ENCODE data around the gene TGFBR3L. TPM values are rescaled to one million over a fixed set of nuclear protein-coding genes. Genes with fewer than 3 reads are reported as not detected.

The TGFBR3L gene
- total and polyA plus RNA-seq, 4 experiments from 2014 or later, result 0.93 to 1.00 TPM; not detected in 2

DNA sequence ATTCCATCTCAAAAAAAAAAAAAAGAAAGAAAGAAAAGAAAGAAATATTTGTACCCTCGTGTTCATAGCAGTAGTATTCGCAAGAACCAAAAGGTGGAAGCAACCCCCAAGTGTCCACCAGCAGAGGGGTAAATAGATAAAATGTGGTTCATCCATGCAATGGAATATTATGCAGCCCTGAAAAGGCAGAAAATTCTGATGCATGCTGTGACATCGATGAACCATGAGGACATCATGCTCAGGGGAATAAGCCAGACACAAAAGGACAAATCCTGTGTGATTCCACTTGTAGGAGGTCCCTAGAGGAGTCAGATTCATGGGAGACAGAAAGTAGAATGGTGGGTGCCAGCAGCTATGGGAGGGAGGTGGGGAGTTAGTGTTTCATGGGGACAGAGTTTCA, 32.7 kb upstream of the TGFBR3L start:
- no peak for DNase-seq
- Mint-ChIP-seq H3K4me3 (no peak overlapping the region), H3K27ac (no peak overlapping the region), H3K9me3 (no peaks in the 10 kb centered on the region), H3K27me3 (peaks cover 0 to 2% of the 10 kb centered on the region in 2 donors), H3K4me1 (no peaks in the 10 kb centered on the region), H3K36me3 (no peaks in the 10 kb centered on the region)
- H3K4me1 ChIP-seq (ENCODE audit: insufficient read depth, low read length), result no peaks in the 10 kb centered on the region
- intact Hi-C loops (cut with micrococcal nuclease), result no loop called here
- H3K9me3 ChIP-seq (ENCODE audit: control insufficient read depth in 1 of 2, low read length in 2 of 2), result no peaks in the 10 kb centered on the region
- ChIA-PET POLR2A (ENCODE audit: partially characterized antibody) (interaction anchor here (1.2 kb wide), 1 partner anchor 13 kb away, joined by 3 read pairs; no protein-coding TSS in a partner anchor), CTCF (ENCODE audit: partially characterized antibody) (interaction anchor here (0.7 to 3.3 kb wide), 2 partner anchors 13 to 22 kb away, joined by 3 to 19 read pairs; partner anchors contain the start of gene MAP2K7)
- H3K4me3 ChIP-seq (ENCODE audit: low read length in 2 of 2), result no peak overlapping the region
- no peak overlapping the region for H3K27ac ChIP-seq (ENCODE audit: low read depth, low read length)
- H3K27me3 ChIP-seq (ENCODE audit: insufficient read depth, low read length), result no peaks in the 10 kb centered on the region
- no peaks in the 10 kb centered on the region for H3K36me3 ChIP-seq (ENCODE audit: insufficient read depth, low read length)

DNA sequence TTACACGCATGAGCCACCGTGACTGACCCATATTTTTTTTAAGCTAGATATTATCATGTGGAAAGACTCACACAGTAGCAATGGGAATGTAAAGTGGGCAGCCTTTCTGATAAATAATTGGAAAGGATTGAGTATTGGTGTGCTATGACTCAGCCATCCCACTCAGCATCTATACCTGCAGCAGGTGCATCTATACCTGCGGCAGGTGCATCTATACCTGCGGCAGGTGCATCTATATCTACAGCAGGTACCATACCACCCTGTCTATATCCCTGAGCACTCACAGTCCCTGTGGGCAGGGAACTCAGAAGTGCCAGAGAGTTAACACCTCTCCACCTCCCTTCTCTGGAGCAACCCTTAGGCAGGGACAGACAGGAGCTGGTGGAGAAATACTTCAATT, 31.5 kb upstream of the TGFBR3L start:
- DNase-seq, result no peak
- intact Hi-C loops (cut with micrococcal nuclease), result no loop called here
- CTCF ChIA-PET (ENCODE audit: partially characterized antibody), result interaction anchor here (3.3 kb wide), 1 partner anchor 14 kb away, joined by 19 read pairs; no protein-coding TSS in a partner anchor
- Mint-ChIP-seq H3K27me3 (no peaks in the 10 kb centered on the region), H3K36me3 (no peaks in the 10 kb centered on the region), H3K4me1 (no peaks in the 10 kb centered on the region), H3K27ac (no peak overlapping the region), H3K4me3 (no peak overlapping the region), H3K9me3 (no peaks in the 10 kb centered on the region)
- POLR2A ChIA-PET (ENCODE audit: partially characterized antibody), result no interaction called here
- no peaks in the 10 kb centered on the region for H3K27me3 ChIP-seq (ENCODE audit: insufficient read depth, low read length)
- no peaks in the 10 kb centered on the region for H3K36me3 ChIP-seq (ENCODE audit: insufficient read depth, low read length)
- H3K4me3 ChIP-seq (ENCODE audit: low read length in 2 of 2), result no peak overlapping the region
- no peaks in the 10 kb centered on the region for H3K4me1 ChIP-seq (ENCODE audit: insufficient read depth, low read length)
- H3K27ac ChIP-seq (ENCODE audit: low read depth, low read length), result no peak overlapping the region
- no peaks in the 10 kb centered on the region for H3K9me3 ChIP-seq (ENCODE audit: control insufficient read depth in 1 of 2, low read length in 2 of 2)

DNA sequence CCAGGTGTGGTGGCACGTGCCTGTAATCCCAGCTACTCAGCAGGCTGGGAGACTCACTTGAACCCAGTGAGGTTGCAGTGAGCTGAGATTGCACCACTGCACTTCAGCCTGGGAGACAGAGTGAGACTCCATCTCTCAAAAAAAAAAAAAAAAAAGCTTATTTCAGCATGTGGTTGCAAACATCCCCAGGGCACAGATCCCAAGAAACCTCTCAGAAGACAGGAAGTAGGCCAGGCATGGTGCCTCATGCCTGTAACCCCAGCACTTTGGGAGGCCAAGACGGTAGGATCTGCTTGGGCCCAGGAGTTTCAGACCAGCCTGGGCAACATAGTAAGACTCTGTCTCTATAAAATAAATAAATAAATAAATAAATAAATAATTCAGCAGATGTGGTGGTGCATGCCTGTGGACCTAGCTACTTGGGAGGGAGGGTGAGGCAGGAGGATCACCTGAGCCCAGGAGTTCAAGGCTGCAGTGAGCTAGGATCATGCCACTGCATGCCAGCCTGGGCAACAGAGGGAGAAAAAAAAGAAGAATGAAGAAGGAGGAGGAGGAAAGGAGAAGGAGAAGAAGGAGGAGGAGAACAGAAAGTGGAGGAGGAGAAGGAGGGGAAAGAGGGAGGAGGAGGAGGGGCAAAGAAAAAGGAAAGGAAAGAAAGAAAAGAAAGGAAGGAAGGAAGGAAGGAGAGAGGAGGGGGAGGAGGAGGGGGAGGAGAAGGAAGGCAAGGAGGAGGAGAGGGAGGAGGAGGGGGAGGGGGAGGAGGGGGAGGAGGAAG, 30.6 kb upstream of the TGFBR3L start:
- Histone ChIP-seq H3K36me3 (ENCODE audit: insufficient read depth, low read length) (no peaks in the 10 kb centered on the region), H3K27ac (ENCODE audit: low read depth, low read length) (no peak overlapping the region), H3K4me3 (ENCODE audit: low read length in 2 of 2) (no peak overlapping the region), H3K9me3 (ENCODE audit: control insufficient read depth in 1 of 2, low read length in 2 of 2) (no peaks in the 10 kb centered on the region), H3K27me3 (ENCODE audit: insufficient read depth, low read length) (no peaks in the 10 kb centered on the region), H3K4me1 (ENCODE audit: insufficient read depth, low read length) (no peaks in the 10 kb centered on the region)
- Mint-ChIP-seq H3K4me1 (no peaks in the 10 kb centered on the region), H3K4me3 (no peak overlapping the region), H3K27ac (no peak overlapping the region), H3K9me3 (no peaks in the 10 kb centered on the region), H3K36me3 (no peaks in the 10 kb centered on the region), H3K27me3 (peaks cover 0 to 2% of the 10 kb centered on the region in 2 donors)
- ChIA-PET CTCF (ENCODE audit: partially characterized antibody) (interaction anchor here (3.3 kb wide), 1 partner anchor 15 kb away, joined by 19 read pairs; no protein-coding TSS in a partner anchor), POLR2A (ENCODE audit: partially characterized antibody) (no interaction called here)
- DNase-seq, result no peak
- intact Hi-C loops (cut with micrococcal nuclease), result no loop called here

DNA sequence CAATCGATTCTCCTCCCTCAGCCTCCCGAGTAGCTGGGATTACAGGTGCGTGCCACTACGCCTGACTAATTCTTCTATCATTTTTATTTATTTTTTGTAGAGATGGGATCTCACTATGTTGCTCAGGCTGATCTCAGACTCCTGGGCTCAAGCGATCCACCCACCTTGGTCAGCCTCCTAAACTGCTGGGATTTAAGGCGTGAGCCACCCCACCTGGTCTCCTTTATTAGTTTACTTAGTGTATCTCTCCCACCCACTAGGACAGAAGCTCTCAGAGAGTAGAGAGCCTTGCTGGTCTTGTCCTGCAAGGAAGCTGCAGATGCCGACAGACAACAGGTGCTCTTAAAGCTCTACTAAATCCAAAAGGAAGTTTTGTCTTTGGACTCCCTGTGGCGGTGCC, 28.8 kb upstream of the TGFBR3L start:
- Histone ChIP-seq H3K27ac (ENCODE audit: low read depth, low read length) (no peak overlapping the region), H3K27me3 (ENCODE audit: insufficient read depth, low read length) (no peaks in the 10 kb centered on the region), H3K36me3 (ENCODE audit: insufficient read depth, low read length) (no peaks in the 10 kb centered on the region), H3K9me3 (ENCODE audit: control insufficient read depth in 1 of 2, low read length in 2 of 2) (no peaks in the 10 kb centered on the region), H3K4me1 (ENCODE audit: insufficient read depth, low read length) (no peaks in the 10 kb centered on the region), H3K4me3 (ENCODE audit: low read length in 2 of 2) (no peak overlapping the region)
- no peak for DNase-seq
- intact Hi-C loops (cut with micrococcal nuclease), result no loop called here
- no peaks in the 10 kb centered on the region for H3K36me3 Mint-ChIP-seq
- H3K9me3 Mint-ChIP-seq, result no peaks in the 10 kb centered on the region
- ChIA-PET CTCF (ENCODE audit: partially characterized antibody) (interaction anchor here (1.5 kb wide), 1 partner anchor 16 kb away, joined by 5 read pairs; no protein-coding TSS in a partner anchor), POLR2A (ENCODE audit: partially characterized antibody) (interaction anchor here (1.0 kb wide), 1 partner anchor 9 kb away, joined by 3 read pairs; no protein-coding TSS in a partner anchor)
- no peaks in the 10 kb centered on the region for H3K4me1 Mint-ChIP-seq
- H3K27ac Mint-ChIP-seq, result no peak overlapping the region
- H3K27me3 Mint-ChIP-seq, result peaks cover 3% of the 10 kb centered on the region in 2 donors
- H3K4me3 Mint-ChIP-seq, result no peak overlapping the region

DNA sequence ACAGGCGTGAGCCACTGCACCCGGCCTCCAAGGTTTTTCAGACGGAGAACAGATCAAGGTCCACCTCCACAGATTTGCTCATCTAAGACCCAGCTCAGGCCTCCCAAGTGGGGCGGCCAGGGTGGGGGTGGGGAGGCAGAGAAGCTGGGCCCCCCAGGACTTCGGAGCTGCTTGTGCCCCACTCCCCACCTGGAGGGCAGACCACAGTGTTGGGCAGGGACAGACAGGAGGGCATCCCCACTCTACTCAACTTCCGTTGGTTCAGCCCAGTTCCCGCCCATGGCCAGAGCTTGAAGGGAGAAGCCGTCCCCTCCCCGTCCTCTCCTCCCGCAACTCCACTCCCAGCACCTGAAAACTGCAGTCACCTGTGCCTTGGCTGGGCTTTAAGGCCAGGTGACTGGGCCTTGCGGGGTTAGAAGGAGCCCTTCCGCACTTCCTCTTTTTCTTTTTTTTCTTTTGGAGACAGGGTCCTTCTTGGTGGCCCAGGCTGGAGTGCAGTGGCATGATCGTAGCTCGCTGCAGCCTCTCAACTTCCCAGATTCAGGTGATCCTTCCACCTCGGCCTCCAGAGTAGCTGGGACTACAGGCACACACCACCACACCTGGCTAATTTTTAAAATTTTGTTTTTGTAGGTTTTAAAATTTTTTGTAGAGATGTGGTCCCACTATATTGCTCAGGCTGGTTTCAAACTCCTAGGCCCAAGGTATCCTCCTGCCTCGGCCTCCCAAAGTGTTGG, 27.1 kb upstream of the TGFBR3L start:
- no peak overlapping the region for H3K4me3 ChIP-seq (ENCODE audit: low read length in 2 of 2)
- H3K27ac ChIP-seq (ENCODE audit: low read depth, low read length), result no peak overlapping the region
- CTCF ChIA-PET (ENCODE audit: partially characterized antibody), result interaction anchor here (1.5 kb wide), 1 partner anchor 18 kb away, joined by 5 read pairs; no protein-coding TSS in a partner anchor
- POLR2A ChIA-PET (ENCODE audit: partially characterized antibody), result no interaction called here
- DNase-seq, result no peak
- H3K9me3 ChIP-seq (ENCODE audit: control insufficient read depth in 1 of 2, low read length in 2 of 2), result no peaks in the 10 kb centered on the region
- no peaks in the 10 kb centered on the region for H3K27me3 ChIP-seq (ENCODE audit: insufficient read depth, low read length)
- intact Hi-C loops (cut with micrococcal nuclease), result no loop called here
- Mint-ChIP-seq H3K9me3 (no peaks in the 10 kb centered on the region), H3K4me3 (no peak overlapping the region), H3K36me3 (no peaks in the 10 kb centered on the region), H3K27ac (no peak overlapping the region), H3K4me1 (no peaks in the 10 kb centered on the region), H3K27me3 (peaks cover 5 to 6% of the 10 kb centered on the region in 2 donors)
- no peaks in the 10 kb centered on the region for H3K36me3 ChIP-seq (ENCODE audit: insufficient read depth, low read length)
- no peaks in the 10 kb centered on the region for H3K4me1 ChIP-seq (ENCODE audit: insufficient read depth, low read length)

DNA sequence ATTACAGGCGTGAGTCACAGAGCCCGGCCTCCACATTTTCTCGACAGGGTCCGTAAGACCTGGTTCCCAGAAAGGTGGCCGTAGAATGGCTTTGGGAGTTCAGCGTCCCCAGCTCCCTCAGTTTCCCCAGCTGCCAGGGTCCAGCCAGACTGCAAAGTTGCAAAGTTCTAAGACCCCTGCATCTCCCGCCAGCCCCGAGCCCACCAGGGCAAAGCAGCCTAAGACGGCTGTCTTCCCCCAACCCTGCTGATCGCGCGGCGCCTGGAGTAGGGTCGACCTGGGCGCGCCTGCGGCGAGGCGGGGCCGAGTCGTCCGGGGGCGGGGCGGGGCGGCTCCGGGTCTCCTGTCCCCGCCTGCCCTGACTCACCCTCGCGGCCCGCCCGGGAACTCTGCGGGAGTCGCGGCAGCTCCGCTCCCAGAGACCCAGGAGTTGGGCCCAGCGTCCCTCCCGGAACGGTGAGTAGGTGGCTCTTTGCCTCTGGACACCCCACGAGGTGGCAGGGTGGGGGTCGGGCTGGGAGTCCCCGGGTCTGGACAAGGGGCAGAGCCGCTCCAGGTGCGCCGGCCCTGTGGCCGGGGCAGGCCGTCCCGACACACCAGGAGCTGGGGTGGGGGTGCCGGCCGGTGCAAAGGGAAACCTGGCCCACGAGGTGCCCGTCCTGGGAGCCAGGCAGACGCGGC, 26.3 kb upstream of the TGFBR3L start, which contains the start of gene LRRC8E:
LRRC8E (plus strand) TSS at position 366 of the 681 bp plus-strand sequence. CDS start 7,094 bp downstream, outside the sequence.
- Mint-ChIP-seq H3K4me3 (no peak within 1 kb of the TSS), H3K9me3 (no peaks in the 10 kb centered on the region), H3K36me3 (no peaks in the 10 kb centered on the region), H3K27ac (no peak within 1 kb of the TSS), H3K4me1 (no peaks in the 10 kb centered on the region), H3K27me3 (peaks cover 5 to 6% of the 10 kb centered on the region in 2 donors)
- intact Hi-C loops (cut with micrococcal nuclease), result no loop called here
- H3K4me3 ChIP-seq (ENCODE audit: low read length in 2 of 2), result no peak within 1 kb of the TSS
- DNase-seq, result no peak
- H3K9me3 ChIP-seq (ENCODE audit: control insufficient read depth in 1 of 2, low read length in 2 of 2), result no peaks in the 10 kb centered on the region
- POLR2A ChIA-PET (ENCODE audit: partially characterized antibody), result interaction anchor here (0.6 kb wide), 1 partner anchor 1603 kb away, joined by 4 read pairs; no protein-coding TSS in a partner anchor
- no peaks in the 10 kb centered on the region for H3K36me3 ChIP-seq (ENCODE audit: insufficient read depth, low read length)
- no peak within 1 kb of the TSS for H3K27ac ChIP-seq (ENCODE audit: low read depth, low read length)
- H3K4me1 ChIP-seq (ENCODE audit: insufficient read depth, low read length), result no peaks in the 10 kb centered on the region
- H3K27me3 ChIP-seq (ENCODE audit: insufficient read depth, low read length), result no peaks in the 10 kb centered on the region
- CTCF ChIA-PET (ENCODE audit: partially characterized antibody), result no interaction called here

Data from CD4-positive, alpha-beta memory T cell (primary cell).